ENCODE measurements around the gene ITIH1. TPM values are rescaled to one million over a fixed set of nuclear protein-coding genes. Genes with fewer than 3 reads are reported as not detected.

The ITIH1 gene
- total RNA-seq, 6 experiments from 2014 or later, result not detected

DNA sequence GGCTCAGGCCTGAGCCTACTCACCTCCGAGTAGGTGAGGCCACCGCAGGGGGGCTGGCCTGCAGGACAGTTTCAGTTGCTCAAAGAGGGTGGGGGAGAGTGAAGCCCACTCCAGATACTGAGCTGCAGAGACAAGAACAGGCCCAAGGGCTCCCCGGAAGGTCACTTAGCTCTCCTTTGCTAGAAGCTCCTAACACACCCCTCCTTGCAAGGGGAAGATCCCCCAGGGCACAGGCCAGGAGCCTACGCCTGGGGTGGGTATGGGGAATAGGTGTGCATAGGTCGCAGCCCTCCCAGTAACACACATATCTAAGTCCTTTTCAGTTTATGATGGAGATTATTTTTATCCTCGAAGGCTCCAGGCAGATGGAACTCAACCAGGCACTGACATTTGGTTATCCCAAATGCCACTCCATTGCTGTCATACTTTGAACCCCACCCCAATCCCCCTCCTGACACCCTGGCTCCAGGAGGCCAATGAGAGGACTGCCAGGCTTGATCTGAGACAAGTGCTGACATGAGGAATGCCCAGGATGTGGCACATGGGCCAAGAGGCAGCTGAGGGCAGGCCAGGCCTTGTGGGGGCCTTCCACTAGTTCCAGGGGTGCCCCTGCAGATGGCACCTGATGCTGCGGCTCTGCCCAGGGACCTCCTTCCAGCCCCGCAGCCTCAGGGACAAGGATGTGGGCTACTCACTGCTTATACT lies 58.5 kb downstream of the ITIH1 start:
- Mint-ChIP-seq H3K4me1 (ENCODE audit: low read depth) (peaks cover 23% of the 10 kb centered on the region), H3K27me3 (ENCODE audit: insufficient read depth) (peaks cover 4% of the 10 kb centered on the region), H3K4me3 (no peak overlapping the region), H3K36me3 (ENCODE audit: low read depth) (peaks cover 4% of the 10 kb centered on the region; the same call in 1 of the 2 replicates), H3K9me3 (no peaks in the 10 kb centered on the region), H3K27ac (no peak overlapping the region)
- no peak for DNase-seq
- TF ChIP-seq CTCF (IDR thresholded peaks at IDR 0.05), result no peak

DNA sequence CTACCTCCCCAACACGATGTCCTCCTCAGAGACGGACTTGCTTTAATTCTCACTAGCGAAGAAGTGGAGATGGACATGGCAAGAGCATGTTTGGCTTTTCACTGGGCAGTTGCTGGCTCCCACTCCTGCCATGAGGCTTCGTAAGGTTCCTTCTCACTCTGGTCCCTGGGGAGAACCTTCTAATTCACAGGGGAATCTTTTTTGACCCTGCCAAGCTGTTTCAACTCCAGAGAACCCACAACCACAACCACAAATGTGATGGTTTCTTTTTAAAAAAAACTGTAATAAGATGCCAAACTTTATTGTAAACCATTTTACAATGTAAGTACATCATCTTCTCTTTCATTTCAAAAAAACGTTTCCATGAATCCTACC lies 59.1 kb downstream of the ITIH1 start:
- H3K27ac Mint-ChIP-seq, result no peak overlapping the region
- peaks cover 2% of the 10 kb centered on the region for H3K27me3 Mint-ChIP-seq (ENCODE audit: insufficient read depth)
- H3K4me3 Mint-ChIP-seq, result no peak overlapping the region
- H3K36me3 Mint-ChIP-seq (ENCODE audit: low read depth), result peaks cover 5% of the 10 kb centered on the region; the same call in 1 of the 2 replicates
- no peak for TF ChIP-seq CTCF (IDR thresholded peaks at IDR 0.05)
- peaks cover 18% of the 10 kb centered on the region for H3K4me1 Mint-ChIP-seq (ENCODE audit: low read depth)
- H3K9me3 Mint-ChIP-seq, result no peaks in the 10 kb centered on the region
- DNase-seq, result no peak

DNA sequence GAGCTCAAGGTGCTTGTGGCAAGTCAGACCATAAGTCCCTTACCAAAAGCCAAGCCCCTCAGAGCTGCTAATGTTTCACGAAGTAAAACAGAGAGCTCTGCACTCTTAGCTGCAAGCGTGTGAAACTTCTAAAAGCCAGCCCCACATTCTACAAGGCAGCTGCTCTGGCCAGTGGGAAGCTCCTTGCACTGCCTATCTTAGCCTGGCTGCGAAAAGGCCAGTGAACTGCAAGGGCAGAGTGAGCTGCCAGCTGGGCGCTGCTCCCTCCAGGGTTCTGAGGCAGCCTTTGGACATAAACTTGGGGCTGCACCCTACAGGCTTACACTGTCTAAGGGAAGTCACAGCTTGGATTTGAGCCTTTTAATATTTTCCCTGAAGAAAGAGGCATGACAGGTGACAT lies 59.6 kb downstream of the ITIH1 start:
- Mint-ChIP-seq H3K36me3 (ENCODE audit: low read depth) (peaks cover 10% of the 10 kb centered on the region), H3K9me3 (no peaks in the 10 kb centered on the region), H3K27ac (no peak overlapping the region), H3K4me1 (ENCODE audit: low read depth) (peaks cover 12% of the 10 kb centered on the region), H3K4me3 (no peak overlapping the region), H3K27me3 (ENCODE audit: insufficient read depth) (peaks cover 2% of the 10 kb centered on the region)
- no peak for DNase-seq
- TF ChIP-seq CTCF (IDR thresholded peaks at IDR 0.05), result no peak

DNA sequence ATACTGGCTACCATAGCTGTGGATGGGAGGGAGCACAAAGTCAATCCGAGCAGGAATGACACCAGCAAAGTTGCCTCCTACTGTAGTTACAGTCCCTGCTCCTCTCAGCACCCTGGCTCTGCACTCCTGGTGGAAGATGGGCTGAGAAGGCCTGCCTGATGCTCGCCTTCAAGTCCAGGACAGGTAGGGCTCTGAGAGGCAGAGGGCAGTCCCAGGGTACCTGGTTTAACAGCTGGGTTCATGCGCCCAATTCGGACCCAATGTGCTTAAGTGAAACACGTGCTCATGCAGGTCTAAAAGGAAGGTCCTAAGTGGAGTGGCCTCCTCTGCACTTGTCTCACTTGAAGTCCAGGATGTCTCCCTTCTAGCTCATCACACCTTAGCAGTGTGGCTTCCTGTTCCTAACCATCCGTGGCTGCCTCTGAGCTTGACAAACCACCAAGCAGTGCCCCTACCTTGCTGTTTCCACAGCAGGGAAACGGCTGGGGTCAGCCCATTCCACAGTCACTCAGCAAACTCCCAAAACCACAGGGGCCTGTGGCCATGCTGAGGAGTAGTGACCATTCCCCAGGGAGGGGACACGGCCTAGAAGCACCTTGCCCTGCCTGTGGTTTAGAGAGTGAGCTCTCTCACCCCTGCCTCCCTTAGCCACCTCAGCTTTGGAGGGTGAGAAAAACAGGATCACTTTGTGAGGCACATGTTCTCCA lies 61.3 kb downstream of the ITIH1 start:
- Mint-ChIP-seq H3K27ac (no peak overlapping the region), H3K4me1 (ENCODE audit: low read depth) (peaks cover 9% of the 10 kb centered on the region; the same call in 1 of the 2 replicates)

DNA sequence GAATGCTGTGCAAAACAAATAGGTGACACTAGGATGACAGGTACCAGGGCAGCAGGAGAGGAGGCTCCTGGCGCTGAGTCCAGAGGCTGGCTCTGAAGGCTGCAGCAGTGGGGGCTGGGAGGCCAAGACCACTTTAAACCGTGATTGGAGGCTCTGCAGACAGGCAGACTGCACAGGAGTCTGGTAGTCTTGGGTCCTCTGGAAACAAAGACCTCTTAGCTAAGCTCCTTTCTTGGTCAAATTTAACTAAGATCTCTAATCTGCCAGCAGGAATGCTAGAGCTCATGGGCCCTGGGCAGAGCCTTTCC lies 61.8 kb downstream of the ITIH1 start:
- no peak for TF ChIP-seq CTCF (IDR thresholded peaks at IDR 0.05)
- Mint-ChIP-seq H3K4me1 (ENCODE audit: low read depth) (peaks cover 9% of the 10 kb centered on the region; the same call in 1 of the 2 replicates), H3K27ac (no peak overlapping the region), H3K4me3 (no peak overlapping the region), H3K9me3 (no peaks in the 10 kb centered on the region), H3K36me3 (ENCODE audit: low read depth) (peaks cover 11% of the 10 kb centered on the region), H3K27me3 (ENCODE audit: insufficient read depth) (no peaks in the 10 kb centered on the region; the same call in 1 of the 2 replicates)
- no peak for DNase-seq

More for the DNA sequence above, 61.3 kb downstream of the ITIH1 start:
- no peak for TF ChIP-seq CTCF (IDR thresholded peaks at IDR 0.05)
- DNase-seq, result no peak
- Mint-ChIP-seq H3K4me3 (no peak overlapping the region), H3K9me3 (no peaks in the 10 kb centered on the region), H3K27me3 (ENCODE audit: insufficient read depth) (no peaks in the 10 kb centered on the region; the same call in 1 of the 2 replicates), H3K36me3 (ENCODE audit: low read depth) (peaks cover 11% of the 10 kb centered on the region)

Measured in HFFc6 (cell line).